Lower leg skin (tissue), 4 donors: ENCODE results near the gene STH. TPM values are rescaled to one million over a fixed set of nuclear protein-coding genes. Genes with fewer than 3 reads are reported as not detected.

ENCODE experiments used
- DNase-seq, 2 donors: peaks; one replicate each; pipeline ENCODE4 v3.0.0-alpha.2; 2019; ENCODE audit warnings: low spot score in 2 of 2
- H3K4me3 ChIP-seq: fragments of 200-600 bp; sonication (generic); 2 replicates; pipeline ENCODE4 v1.5.1; 2017; ENCODE audit warnings: mild to moderate bottlenecking, low read depth; ENCODE audit not compliant: poor library complexity, severe bottlenecking
- POLR2A ChIP-seq, 2 donors: fragments of 450-650 bp; IDR thresholded peaks; one replicate each; pipeline ENCODE4 v1.6.1; 2016 to 2017; ENCODE audit warnings: antibody characterized with exemption in 2 of 2, mild to moderate bottlenecking in 1 of 2, moderate library complexity in 1 of 2
- WGBS, 2 donors: methylation state at CpG; one replicate each; pipeline ENCODE4 v1.1.5; 2018; 5-methylcytosine and 5-hydroxymethylcytosine counted together
- intact Hi-C: fragments of 100-400 bp; cut with DNase I; formaldehyde crosslinking; loops from one replicate; pipeline ENCODE4 v1.15.0; 2023; ENCODE audit warnings: low total_unique reads
- total RNA-seq, 4 donors: library from RNA; depleted of rRNA; stranded (reverse); fragments of >200 nt; gene quantifications; one replicate each; pipeline ENCODE4 v1.1.0, GENCODE V29; 2016
- TF ChIP-seq, protein P1 (sequence below), 3 donors: fragments of 450-650 bp; IDR thresholded peaks; one replicate each; pipeline ENCODE4 v1.5.1; 2016; ENCODE audit warnings: antibody characterized with exemption in 3 of 3, mild to moderate bottlenecking in 3 of 3, moderate library complexity in 2 of 3

STH gene
- total RNA-seq, 4 donors from 2014 or later: not detected

DNA sequence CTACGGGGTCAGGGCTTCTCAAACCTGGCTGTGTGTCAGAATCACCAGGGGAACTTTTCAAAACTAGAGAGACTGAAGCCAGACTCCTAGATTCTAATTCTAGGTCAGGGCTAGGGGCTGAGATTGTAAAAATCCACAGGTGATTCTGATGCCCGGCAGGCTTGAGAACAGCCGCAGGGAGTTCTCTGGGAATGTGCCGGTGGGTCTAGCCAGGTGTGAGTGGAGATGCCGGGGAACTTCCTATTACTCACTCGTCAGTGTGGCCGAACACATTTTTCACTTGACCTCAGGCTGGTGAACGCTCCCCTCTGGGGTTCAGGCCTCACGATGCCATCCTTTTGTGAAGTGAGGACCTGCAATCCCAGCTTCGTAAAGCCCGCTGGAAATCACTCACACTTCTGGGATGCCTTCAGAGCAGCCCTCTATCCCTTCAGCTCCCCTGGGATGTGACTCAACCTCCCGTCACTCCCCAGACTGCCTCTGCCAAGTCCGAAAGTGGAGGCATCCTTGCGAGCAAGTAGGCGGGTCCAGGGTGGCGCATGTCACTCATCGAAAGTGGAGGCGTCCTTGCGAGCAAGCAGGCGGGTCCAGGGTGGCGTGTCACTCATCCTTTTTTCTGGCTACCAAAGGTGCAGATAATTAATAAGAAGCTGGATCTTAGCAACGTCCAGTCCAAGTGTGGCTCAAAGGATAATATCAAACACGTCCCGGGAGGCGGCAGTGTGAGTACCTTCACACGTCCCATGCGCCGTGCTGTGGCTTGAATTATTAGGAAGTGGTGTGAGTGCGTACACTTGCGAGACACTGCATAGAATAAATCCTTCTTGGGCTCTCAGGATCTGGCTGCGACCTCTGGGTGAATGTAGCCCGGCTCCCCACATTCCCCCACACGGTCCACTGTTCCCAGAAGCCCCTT, 10.9 kb downstream of the STH start:
- no peak for DNase-seq
- 79 to 87% methylated on average over 33 of the region's 33 CpGs for WGBS, 2 donors
- no peak overlapping the region for H3K4me3 ChIP-seq
- TF ChIP-seq, protein P1, sequence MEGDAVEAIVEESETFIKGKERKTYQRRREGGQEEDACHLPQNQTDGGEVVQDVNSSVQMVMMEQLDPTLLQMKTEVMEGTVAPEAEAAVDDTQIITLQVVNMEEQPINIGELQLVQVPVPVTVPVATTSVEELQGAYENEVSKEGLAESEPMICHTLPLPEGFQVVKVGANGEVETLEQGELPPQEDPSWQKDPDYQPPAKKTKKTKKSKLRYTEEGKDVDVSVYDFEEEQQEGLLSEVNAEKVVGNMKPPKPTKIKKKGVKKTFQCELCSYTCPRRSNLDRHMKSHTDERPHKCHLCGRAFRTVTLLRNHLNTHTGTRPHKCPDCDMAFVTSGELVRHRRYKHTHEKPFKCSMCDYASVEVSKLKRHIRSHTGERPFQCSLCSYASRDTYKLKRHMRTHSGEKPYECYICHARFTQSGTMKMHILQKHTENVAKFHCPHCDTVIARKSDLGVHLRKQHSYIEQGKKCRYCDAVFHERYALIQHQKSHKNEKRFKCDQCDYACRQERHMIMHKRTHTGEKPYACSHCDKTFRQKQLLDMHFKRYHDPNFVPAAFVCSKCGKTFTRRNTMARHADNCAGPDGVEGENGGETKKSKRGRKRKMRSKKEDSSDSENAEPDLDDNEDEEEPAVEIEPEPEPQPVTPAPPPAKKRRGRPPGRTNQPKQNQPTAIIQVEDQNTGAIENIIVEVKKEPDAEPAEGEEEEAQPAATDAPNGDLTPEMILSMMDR (IDR thresholded peaks at IDR 0.05): no peak
- TF ChIP-seq POLR2A (IDR thresholded peaks at IDR 0.05): no peak
- intact Hi-C loops: no loop called here

DNA sequence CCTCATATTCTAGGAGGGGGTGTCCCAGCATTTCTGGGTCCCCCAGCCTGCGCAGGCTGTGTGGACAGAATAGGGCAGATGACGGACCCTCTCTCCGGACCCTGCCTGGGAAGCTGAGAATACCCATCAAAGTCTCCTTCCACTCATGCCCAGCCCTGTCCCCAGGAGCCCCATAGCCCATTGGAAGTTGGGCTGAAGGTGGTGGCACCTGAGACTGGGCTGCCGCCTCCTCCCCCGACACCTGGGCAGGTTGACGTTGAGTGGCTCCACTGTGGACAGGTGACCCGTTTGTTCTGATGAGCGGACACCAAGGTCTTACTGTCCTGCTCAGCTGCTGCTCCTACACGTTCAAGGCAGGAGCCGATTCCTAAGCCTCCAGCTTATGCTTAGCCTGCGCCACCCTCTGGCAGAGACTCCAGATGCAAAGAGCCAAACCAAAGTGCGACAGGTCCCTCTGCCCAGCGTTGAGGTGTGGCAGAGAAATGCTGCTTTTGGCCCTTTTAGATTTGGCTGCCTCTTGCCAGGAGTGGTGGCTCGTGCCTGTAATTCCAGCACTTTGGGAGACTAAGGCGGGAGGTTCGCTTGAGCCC, 11.6 kb downstream of the STH start:
- DNase-seq: no peak
- no peak for TF ChIP-seq POLR2A (IDR thresholded peaks at IDR 0.05)
- TF ChIP-seq, protein P1 (IDR thresholded peaks at IDR 0.05): no peak
- intact Hi-C loops: no loop called here
- no peak overlapping the region for H3K4me3 ChIP-seq
- 75 to 82% methylated on average over 15 to 16 of the region's 16 CpGs for WGBS, 2 donors

DNA sequence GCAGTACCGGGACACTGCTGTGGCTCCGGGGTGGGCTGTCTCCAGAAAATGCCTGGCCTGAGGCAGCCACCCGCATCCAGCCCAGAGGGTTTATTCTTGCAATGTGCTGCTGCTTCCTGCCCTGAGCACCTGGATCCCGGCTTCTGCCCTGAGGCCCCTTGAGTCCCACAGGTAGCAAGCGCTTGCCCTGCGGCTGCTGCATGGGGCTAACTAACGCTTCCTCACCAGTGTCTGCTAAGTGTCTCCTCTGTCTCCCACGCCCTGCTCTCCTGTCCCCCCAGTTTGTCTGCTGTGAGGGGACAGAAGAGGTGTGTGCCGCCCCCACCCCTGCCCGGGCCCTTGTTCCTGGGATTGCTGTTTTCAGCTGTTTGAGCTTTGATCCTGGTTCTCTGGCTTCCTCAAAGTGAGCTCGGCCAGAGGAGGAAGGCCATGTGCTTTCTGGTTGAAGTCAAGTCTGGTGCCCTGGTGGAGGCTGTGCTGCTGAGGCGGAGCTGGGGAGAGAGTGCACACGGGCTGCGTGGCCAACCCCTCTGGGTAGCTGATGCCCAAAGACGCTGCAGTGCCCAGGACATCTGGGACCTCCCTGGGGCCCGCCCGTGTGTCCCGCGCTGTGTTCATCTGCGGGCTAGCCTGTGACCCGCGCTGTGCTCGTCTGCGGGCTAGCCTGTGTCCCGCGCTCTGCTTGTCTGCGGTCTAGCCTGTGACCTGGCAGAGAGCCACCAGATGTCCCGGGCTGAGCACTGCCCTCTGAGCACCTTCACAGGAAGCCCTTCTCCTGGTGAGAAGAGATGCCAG, 12.9 kb downstream of the STH start:
- intact Hi-C loops: no loop called here
- 80 to 87% methylated on average over 18 to 20 of the region's 28 CpGs for WGBS, 2 donors
- TF ChIP-seq POLR2A (IDR thresholded peaks at IDR 0.05): no peak
- TF ChIP-seq, protein P1 (IDR thresholded peaks at IDR 0.05): no peak
- H3K4me3 ChIP-seq: no peak overlapping the region
- DNase-seq: no peak

DNA sequence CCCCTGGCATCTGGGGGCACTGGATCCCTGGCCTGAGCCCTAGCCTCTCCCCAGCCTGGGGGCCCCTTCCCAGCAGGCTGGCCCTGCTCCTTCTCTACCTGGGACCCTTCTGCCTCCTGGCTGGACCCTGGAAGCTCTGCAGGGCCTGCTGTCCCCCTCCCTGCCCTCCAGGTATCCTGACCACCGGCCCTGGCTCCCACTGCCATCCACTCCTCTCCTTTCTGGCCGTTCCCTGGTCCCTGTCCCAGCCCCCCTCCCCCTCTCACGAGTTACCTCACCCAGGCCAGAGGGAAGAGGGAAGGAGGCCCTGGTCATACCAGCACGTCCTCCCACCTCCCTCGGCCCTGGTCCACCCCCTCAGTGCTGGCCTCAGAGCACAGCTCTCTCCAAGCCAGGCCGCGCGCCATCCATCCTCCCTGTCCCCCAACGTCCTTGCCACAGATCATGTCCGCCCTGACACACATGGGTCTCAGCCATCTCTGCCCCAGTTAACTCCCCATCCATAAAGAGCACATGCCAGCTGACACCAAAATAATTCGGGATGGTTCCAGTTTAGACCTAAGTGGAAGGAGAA, 13.5 kb downstream of the STH start:
- TF ChIP-seq, protein P1 (IDR thresholded peaks at IDR 0.05): no peak
- TF ChIP-seq POLR2A (IDR thresholded peaks at IDR 0.05): no peak
- H3K4me3 ChIP-seq: no peak overlapping the region
- DNase-seq: no peak
- WGBS, 2 donors: 85 to 90% methylated on average over 11 of the region's 11 CpGs
- intact Hi-C loops: no loop called here

DNA sequence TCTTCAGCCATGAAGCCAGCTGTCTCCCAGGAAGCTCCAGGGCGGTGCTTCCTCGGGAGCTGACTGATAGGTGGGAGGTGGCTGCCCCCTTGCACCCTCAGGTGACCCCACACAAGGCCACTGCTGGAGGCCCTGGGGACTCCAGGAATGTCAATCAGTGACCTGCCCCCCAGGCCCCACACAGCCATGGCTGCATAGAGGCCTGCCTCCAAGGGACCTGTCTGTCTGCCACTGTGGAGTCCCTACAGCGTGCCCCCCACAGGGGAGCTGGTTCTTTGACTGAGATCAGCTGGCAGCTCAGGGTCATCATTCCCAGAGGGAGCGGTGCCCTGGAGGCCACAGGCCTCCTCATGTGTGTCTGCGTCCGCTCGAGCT, 14.1 kb downstream of the STH start:
- H3K4me3 ChIP-seq: no peak overlapping the region
- WGBS, 2 donors: 80 to 89% methylated on average over 6 to 7 of the region's 7 CpGs
- intact Hi-C loops: no loop called here
- TF ChIP-seq, protein P1 (IDR thresholded peaks at IDR 0.05): no peak
- TF ChIP-seq POLR2A (IDR thresholded peaks at IDR 0.05): no peak
- DNase-seq: no peak
